SK-N-MC (cell line): ENCODE measurements around the gene ADK.

Experiments
- EZH2 ChIP-seq: fragments of 200-600 bp; sonication (generic); IDR thresholded peaks from one replicate; pipeline ENCODE4 v1.6.1; 2017; ENCODE audit warnings: antibody characterized with exemption
- POLR2AphosphoS5 ChIP-seq: IDR thresholded peaks from 2 replicates; pipeline ENCODE4 v1.6.1; 2012; ENCODE audit warnings: mild to moderate bottlenecking, low read depth, low read length, borderline replicate concordance

DNA sequence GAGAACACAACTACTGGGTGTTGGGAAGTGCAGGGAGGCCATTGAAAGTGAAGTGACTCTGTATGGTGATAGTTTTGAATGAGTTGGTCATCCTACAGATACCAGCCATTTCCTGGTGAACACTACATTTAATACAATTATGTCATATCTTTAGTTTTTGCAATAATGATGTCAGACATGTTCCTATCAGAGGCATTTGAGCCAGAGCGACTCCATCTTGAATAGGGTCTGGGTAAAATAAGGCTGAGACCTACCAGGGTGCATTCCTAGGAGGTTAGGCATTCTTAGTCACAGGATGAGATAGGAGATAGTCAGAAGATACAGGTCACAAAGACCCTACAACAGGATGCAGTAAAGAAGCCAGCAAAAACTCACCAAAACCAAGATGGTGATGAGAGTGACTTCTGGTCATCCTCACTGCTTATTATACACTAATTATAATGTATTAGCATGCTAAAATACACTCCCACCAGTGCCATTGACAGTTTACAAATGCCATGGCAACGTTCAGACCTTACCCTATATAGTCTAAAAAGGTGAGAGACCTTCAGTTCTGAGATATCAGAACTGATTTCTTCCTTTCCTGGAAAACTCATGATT lies 28.2 kb downstream of the ADK start:
- TF ChIP-seq POLR2AphosphoS5 (no peak), EZH2 (no peak)
